C4-2B (cell line): ENCODE measurements around the gene FBXW2.

Source experiments
- CTCF ChIP-seq: fragments of 450-650 bp; conservative IDR thresholded peaks from 2 replicates; pipeline ENCODE4 v1.5.1; 2017; ENCODE audit warnings: mild to moderate bottlenecking
- ZFX ChIP-seq: fragments of 450-650 bp; IDR thresholded peaks from 2 replicates; pipeline ENCODE4 v1.6.1; 2017

- no peak for TF ChIP-seq CTCF
- no peak for TF ChIP-seq ZFX
Measured at GRCh38 chr9:120777229-120777628, 16.0 kb downstream of the FBXW2 start.
